HG03196 (cell line): Measurements from ENCODE around the gene FAM237B.
"Not testable (repeated sequence)": the region's sequence is repeated elsewhere in the genome, so short reads cannot be mapped to it uniquely, and the experiment has no call there.

Source experiments
- ATAC-seq: cut with Tn5 transposase; IDR thresholded peaks from one replicate; pipeline ENCODE4 v1.9.1; 2021; ENCODE audit not compliant: unreplicated experiment

FAM237B gene

GRCh38 chr7:90320801-90321494 lies at the start of gene FAM237B:
FAM237B (minus strand) TSS chr7:90321304; CDS start chr7:90319748, 1,556 bp downstream.
- ATAC-seq: no peak

DNA sequence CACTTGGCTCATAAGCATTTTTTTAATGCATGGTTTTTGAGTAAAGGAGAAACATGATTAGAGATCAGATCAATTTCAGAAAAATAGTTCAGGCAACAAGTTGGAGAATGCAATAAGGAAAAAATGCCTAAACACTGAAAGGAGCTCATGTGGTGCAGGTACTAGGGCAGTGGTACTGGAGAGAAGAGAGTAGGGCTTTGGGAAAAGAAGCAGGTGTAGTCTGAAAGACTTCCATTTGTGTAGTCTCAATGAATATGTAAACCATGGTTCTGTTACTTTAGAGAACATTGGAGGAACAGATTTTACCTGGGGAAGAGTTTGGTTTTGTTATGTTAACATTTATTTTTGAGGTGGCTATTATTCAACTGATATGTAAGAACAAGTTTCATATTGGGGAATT lies 30.9 kb upstream of the FAM237B start:
- ATAC-seq: no peak

DNA sequence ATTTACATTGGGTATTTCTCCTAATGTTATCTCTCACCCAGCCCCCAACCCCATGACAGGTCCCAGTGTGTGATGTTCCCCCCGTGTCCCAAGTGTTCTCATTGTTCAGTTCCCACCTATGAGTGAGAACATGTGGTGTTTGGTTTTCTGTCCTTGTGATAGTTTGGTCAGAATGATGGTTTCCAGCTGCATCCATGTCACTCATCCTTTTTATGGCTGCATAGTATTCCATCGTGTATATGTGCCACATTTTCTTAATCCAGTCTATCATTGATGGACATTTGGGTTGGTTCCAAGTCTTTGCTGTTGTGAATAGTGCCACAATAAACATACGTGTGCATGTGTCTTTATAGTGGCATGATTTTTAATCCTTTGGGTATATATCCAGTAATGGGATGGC lies 28.9 kb upstream of the FAM237B start:
- ATAC-seq: not testable (repeated sequence)

DNA sequence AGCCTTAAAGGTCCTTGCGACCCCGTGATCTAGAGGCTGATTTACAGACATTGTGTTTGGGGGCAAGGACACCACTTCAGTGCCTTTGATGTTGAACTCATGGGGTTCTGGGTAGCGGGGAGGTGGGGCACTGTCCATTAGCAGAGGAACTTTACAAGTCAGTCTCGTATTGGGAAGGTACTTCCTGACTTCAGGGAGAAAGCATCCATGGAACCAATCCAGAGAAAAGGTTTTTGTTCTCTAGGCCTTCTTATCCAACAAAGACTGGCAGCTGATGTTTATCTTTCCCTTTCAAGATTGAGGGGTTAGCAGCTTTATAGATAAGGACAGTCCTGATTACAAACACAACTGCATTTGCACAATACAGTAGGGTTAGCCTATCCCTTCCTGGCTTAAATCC lies 28.2 kb upstream of the FAM237B start:
- no peak for ATAC-seq

DNA sequence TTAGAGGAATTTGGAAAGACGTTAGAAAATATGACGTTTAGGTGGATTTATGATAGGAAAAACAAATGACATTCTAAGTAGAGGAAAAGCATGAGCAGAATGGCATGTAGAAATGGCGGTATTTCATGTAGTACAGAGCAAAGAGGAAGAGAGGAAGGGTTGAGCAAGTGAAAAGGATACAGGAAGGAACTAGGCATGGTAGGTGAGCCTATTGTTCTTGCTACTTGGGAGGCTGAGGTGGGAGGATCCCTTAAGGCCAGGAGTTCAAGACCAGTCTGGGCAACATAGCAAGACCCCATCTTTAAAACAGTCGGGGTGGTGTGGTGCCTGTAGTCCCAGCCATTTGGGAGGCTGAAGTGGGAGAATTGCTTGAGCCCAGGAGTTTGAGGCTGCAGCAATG lies 26.7 kb upstream of the FAM237B start:
- ATAC-seq: no peak

GRCh38 chr7:90346336-90347125 lies 25.4 kb upstream of the FAM237B start, which contains the start of gene GTPBP10:
GTPBP10 (plus strand) TSS chr7:90346716; CDS start chr7:90346742, 26 bp downstream.
- peak; percentile 96 for ATAC-seq

GRCh38 chr7:90345595-90346335 lies 24.7 kb upstream of the FAM237B start:
- ATAC-seq: peak; percentile 6

DNA sequence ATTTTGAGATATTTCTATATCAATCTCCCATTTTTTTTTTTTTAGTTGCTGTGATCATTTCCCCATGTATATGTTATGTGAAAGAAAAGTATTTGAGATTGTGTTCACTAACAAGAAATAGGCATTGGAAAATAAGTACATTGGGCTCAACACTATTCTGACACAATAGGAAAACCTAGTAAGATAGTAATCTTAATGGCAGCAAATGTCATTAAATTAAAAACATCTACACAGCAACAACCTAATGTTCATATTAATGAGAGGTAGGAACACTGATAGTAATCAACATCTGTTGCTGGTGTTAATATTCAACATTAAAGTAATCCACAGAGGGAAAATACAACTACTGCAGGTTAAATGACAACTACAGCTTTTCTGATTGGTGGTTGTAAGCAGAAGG lies 23.9 kb upstream of the FAM237B start:
- no peak for ATAC-seq

- no peak for ATAC-seq
Observed at GRCh38 chr7:90337106-90337505, 16.0 kb upstream of the FAM237B start.

GRCh38 chr7:90334926-90335325 lies 13.8 kb upstream of the FAM237B start:
- ATAC-seq: not testable (repeated sequence)

DNA sequence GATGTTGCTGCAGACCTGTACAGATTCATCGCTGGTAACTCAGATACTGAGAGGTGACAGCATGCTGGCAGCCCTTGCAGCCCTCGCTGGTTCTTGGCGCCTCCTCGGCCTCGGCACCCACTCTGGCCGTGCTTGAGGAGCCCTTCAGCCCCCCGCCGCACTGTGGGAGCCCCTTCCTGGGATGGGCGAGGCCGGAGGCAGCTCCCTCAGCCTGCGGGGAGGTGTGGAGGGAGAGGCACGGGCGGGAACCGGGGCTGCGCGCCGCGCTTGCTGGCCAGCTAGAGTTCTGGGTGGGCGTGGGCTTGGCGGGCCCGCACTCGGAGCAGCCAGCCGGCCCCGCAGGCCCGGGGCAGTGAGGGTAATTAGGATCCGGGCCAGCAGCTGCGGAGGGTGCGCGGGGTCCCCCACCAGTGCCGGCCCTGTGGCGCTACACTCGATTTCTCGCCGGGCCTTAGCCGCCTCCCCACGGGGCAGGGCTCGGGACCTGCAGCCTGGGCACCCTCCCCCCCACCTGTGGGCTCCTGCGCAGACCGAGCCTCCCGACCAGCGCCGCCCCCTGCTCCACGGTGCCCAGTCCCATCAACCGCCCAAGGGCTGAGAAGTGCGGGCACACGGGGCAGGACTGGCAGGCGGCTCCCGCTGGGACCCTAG lies 13.2 kb upstream of the FAM237B start:
- ATAC-seq: no peak

DNA sequence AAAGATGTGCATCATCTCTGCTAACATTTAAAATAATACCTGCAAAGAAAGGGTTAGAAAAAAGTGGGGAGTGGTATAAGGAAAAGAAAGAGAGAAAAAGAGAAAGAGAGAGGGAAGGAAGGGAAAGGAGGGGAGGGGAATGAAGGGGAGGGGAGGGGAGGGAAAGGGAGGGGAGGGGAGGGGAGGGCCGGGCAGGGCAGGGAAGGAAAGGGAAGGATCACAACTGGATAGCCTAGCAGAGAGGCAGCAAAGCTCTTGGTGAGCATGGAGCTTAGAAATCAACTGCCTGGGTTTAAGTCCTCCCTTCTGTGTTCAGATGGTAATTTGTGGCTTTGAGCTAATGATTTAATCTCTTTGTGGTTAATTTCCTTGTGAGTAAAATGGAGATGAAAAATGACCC lies 5.4 kb upstream of the FAM237B start:
- no peak for ATAC-seq

- ATAC-seq: no peak
Observed at GRCh38 chr7:90322837-90323236, 1.7 kb upstream of the FAM237B start.

DNA sequence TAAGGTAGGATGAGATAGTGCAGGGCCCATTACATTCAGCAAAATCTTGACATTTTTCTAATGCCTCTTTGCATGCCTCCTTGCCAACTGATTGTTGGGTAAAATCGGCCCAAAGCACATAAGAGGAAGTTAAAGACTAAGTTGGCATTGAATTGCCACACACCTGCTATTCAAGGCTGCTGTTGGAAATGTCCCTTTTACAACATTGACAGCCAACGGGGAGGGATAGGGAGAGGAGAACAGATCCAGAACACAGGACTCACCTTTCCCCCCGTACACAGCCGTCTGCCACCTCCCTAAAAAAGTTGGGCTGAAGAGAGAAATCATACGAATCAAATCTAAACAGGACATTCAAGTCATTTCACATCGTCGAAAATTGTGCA lies 695 bp downstream of the FAM237B start:
- ATAC-seq: no peak

GRCh38 chr7:90320014-90320413 lies 1.1 kb downstream of the FAM237B start:
- ATAC-seq: no peak

DNA sequence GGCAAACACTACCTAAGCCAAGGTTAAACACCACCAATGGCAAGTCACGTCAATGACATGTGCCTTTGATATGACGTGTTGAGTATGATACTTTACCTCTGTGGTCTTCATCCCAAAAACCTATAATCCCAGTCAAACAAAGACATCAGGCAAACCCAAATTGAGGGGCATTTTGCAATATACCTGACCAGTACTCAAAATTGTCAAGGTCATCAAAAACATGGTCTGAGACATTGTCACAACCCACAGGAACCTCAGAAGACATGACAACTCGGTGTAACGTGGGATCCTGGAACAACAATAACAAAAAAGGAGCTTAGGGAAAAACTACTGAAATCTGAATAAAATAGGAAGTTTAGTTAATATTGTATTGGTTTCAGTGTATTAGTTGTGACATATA lies 7.2 kb downstream of the FAM237B start:
- no peak for ATAC-seq

DNA sequence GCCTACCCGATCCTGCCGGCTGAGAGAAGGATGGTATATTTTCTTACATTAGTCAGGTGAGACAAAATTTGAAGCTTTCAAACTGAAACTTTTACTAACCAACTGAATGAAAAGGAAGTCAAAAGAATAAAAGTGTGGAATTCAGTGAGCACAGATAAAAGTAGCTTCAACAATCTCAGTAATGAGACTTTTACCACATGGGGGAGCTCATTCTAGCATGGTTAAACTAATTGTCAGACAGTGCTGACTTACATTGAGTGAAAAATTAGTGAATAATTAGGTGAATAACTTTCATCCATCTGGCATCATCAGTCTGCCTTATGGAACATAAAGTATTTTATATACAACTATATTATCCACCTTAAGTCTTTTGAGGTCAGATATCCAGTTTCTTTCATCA lies 8.4 kb downstream of the FAM237B start:
- no peak for ATAC-seq

- ATAC-seq: no peak
Observed at GRCh38 chr7:90311175-90311574, 9.9 kb downstream of the FAM237B start.

GRCh38 chr7:90309872-90310271 lies 11.2 kb downstream of the FAM237B start:
- no peak for ATAC-seq

DNA sequence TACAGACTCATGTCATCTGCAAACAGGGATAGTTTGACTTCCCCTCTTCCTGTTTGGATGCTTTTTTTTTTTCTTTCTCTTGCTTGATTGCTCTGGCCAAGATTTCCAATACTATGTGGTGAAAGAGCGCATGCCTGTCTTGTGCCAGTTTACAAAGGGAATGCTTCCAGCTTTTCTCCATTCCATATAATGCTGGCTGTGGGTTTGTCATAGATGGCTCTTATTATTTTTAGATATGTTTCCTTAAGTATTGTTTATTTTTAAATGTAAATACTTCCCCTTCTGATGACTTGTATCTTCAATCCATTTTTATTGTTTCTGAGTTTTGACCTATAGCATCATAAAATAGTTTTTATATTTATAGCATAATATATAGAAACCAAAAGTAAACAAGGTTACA lies 17.9 kb downstream of the FAM237B start:
- ATAC-seq: no peak
